Measurements from ENCODE around the gene HSPA5. TPM values are rescaled to one million over a fixed set of nuclear protein-coding genes. Genes with fewer than 3 reads are reported as not detected.
A peak's percentile ranks its signal among the peaks of the same experiment; 100 is the strongest.

HSPA5 gene
- total and polyA plus RNA-seq, 2 experiments from 2014 or later: 259 to 265 TPM

GRCh38 chr9:125190361-125190801 is 50.8 kb downstream of the HSPA5 start:
- TF ChIP-seq POLR2AphosphoS5 (IDR thresholded peaks at IDR 0.05; ENCODE audit: low read depth) (no peak), ZNF331 (CRISPR knock-in tag; IDR thresholded peaks at IDR 0.05; ENCODE audit: low read depth) (no peak), ETS1 (IDR thresholded peaks at IDR 0.05) (no peak), EZH2phosphoT487 (IDR thresholded peaks at IDR 0.05; ENCODE audit: unreplicated experiment) (no peak), REST (IDR thresholded peaks at IDR 0.05; ENCODE audit: unreplicated experiment) (no peak), CREB1 (CRISPR knock-in tag; IDR thresholded peaks at IDR 0.05; ENCODE audit: low read depth) (no peak), STAT1 (IDR thresholded peaks at IDR 0.05; ENCODE audit: unreplicated experiment) (no peak), CTCF (conservative IDR thresholded peaks at IDR 0.05; ENCODE audit: low read depth in 2 of 2) (no peak), JUNB (IDR thresholded peaks at IDR 0.05; ENCODE audit: unreplicated experiment) (no peak), EZH2 (IDR thresholded peaks at IDR 0.05; ENCODE audit: low read depth, unreplicated experiment) (no peak), ZNF462 (CRISPR knock-in tag; IDR thresholded peaks at IDR 0.05) (no peak), ZNF114 (CRISPR knock-in tag; IDR thresholded peaks at IDR 0.05) (no peak), NANOG (IDR thresholded peaks at IDR 0.05; ENCODE audit: borderline replicate concordance) (no peak)
- peaks cover 10% of the 10 kb centered on the region for H3K27me3 Mint-ChIP-seq (ENCODE audit: insufficient read depth, low read depth, poor library complexity)
- Histone ChIP-seq H3K79me2 (replicated peaks; ENCODE audit: insufficient read depth) (peaks cover 41% of the 10 kb centered on the region), H3K4me1 (ENCODE audit: insufficient read depth) (peaks cover 4% of the 10 kb centered on the region; the same call in 1 of the 2 replicates), H3F3A (replicated peaks; ENCODE audit: low read depth) (peaks cover 6% of the 10 kb centered on the region; the same call in 1 of the 2 replicates), H3K9me2 (ENCODE audit: insufficient read depth) (no peaks in the 10 kb centered on the region), H3K4me2 (peak overlapping the region; percentile 96), H3K27me3 (ENCODE audit: insufficient read depth) (no peaks in the 10 kb centered on the region), H3K4me3 (peak overlapping the region; percentile 96), H3K36me3 (ENCODE audit: insufficient read depth) (no peaks in the 10 kb centered on the region), H4K20me1 (replicated peaks; ENCODE audit: insufficient read depth) (peaks cover 27% of the 10 kb centered on the region), H3K27ac (ENCODE audit: low read depth) (peak overlapping the region; percentile 93), H2AFZ (peak overlapping the region; percentile 99)
- peak overlapping the region; percentile 95 for H3K4me3 Mint-ChIP-seq
- no peaks in the 10 kb centered on the region for H3K36me3 Mint-ChIP-seq (ENCODE audit: low read depth)
- peaks cover 7% of the 10 kb centered on the region; the same call in 2 of the 3 replicates for H3K4me1 Mint-ChIP-seq
- H3K9me3 Mint-ChIP-seq: no peaks in the 10 kb centered on the region
- DNase-seq (ENCODE audit: low spot score) (peak; percentile 41), ATAC-seq (no peak)
- peak overlapping the region; percentile 95 for H3K27ac Mint-ChIP-seq

Data from GM23338 (cell line).